A673 (cell line): Measurements from ENCODE around the gene SUSD1. TPM values are rescaled to one million over a fixed set of nuclear protein-coding genes. Genes with fewer than 3 reads are reported as not detected.

Source experiments
- BruUV-seq: library from RNA; stranded (reverse); fragments of 400-500 nt; replicated peaks from 2 replicates; lab custom pipeline; 2021; lab: Mats Ljungman, UMichigan
- CTCF ChIA-PET: fragments of 300-600 bp; sonication (Branson Sonifier 250); formaldehyde crosslinking; loops from one replicate; lab custom pipeline; 2022; ENCODE audit warnings: antibody characterized with exemption; lab: Charles Lee
- POLR2A ChIA-PET: fragments of 300-600 bp; sonication (Branson Sonifier 250); formaldehyde crosslinking; loops from one replicate; lab custom pipeline; 2022; ENCODE audit warnings: antibody characterized with exemption; ENCODE audit not compliant: low non-redundant PET; lab: Charles Lee
- DNase-seq: peaks from one replicate; pipeline ENCODE4 v3.0.0-alpha.2; 2015; ENCODE audit warnings: low spot score
- H3K27ac ChIP-seq: fragments of 200-600 bp; sonication (generic); 2 replicates; pipeline ENCODE4 v1.5.1; 2016; ENCODE audit warnings: mixed run types, low read depth, mild to moderate bottlenecking, mixed read lengths, antibody characterized with exemption, low read length; ENCODE audit not compliant: poor library complexity, severe bottlenecking
- H3K27me3 ChIP-seq: fragments of 200-600 bp; sonication (generic); replicated peaks from 2 replicates; pipeline ENCODE4 v1.6.1; 2017; ENCODE audit warnings: mixed run types, low read depth, mild to moderate bottlenecking, mixed read lengths, antibody characterized with exemption, low read length; ENCODE audit not compliant: insufficient read depth, poor library complexity
- H3K36me3 ChIP-seq: fragments of 200-600 bp; sonication (generic); 2 replicates; pipeline ENCODE4 v1.6.1; 2016; ENCODE audit warnings: mixed run types, mild to moderate bottlenecking, mixed read lengths, antibody characterized with exemption, low read length; ENCODE audit not compliant: insufficient read depth, poor library complexity, severe bottlenecking
- H3K4me1 ChIP-seq: fragments of 200-600 bp; sonication (generic); 2 replicates; pipeline ENCODE4 v1.6.1; 2017; ENCODE audit warnings: mixed run types, mild to moderate bottlenecking, mixed read lengths, antibody characterized with exemption, low read length; ENCODE audit not compliant: insufficient read depth, poor library complexity, severe bottlenecking
- H3K4me3 ChIP-seq: fragments of 200-600 bp; sonication (generic); 2 replicates; pipeline ENCODE4 v1.5.1; 2016; ENCODE audit warnings: low read depth, mixed run types, mild to moderate bottlenecking, mixed read lengths, low read length; ENCODE audit not compliant: poor library complexity, severe bottlenecking
- H3K9me3 ChIP-seq: fragments of 200-600 bp; sonication (generic); 2 replicates; pipeline ENCODE4 v1.6.1; 2016; ENCODE audit warnings: mixed run types, low read depth, mild to moderate bottlenecking, mixed read lengths, antibody characterized with exemption, low read length; ENCODE audit not compliant: poor library complexity, severe bottlenecking
- CTCF ChIP-seq: fragments of 300-800, 200-600 bp; sonication (generic); conservative IDR thresholded peaks from 2 replicates; pipeline ENCODE4 v1.5.1; 2017; ENCODE audit warnings: low read depth, mild to moderate bottlenecking, antibody characterized with exemption, low read length, moderate library complexity, mixed read lengths
- EZH2 ChIP-seq: fragments of 200-600 bp; sonication (generic); IDR thresholded peaks from 2 replicates; pipeline ENCODE4 v1.6.1; 2017; ENCODE audit warnings: borderline replicate concordance, low read depth, mild to moderate bottlenecking, mixed read lengths, antibody characterized with exemption, low read length; ENCODE audit not compliant: poor library complexity, severe bottlenecking
- intact Hi-C: fragments of 100-400 bp; cut with micrococcal nuclease; formaldehyde crosslinking; loops from one replicate; pipeline ENCODE4 v1.10.0; 2022; ENCODE audit not compliant: unreplicated experiment
- total RNA-seq: library from RNA; stranded (reverse); gene quantifications from 2 replicates; pipeline ENCODE4 v1.2.3, GENCODE V29; 2021

SUSD1 gene
- total RNA-seq, 1 experiment from 2014 or later, result 14.9 TPM

- intact Hi-C loops, result no loop called here
- Histone ChIP-seq H3K27ac (no peak overlapping the region), H3K36me3 (no peaks in the 10 kb centered on the region), H3K27me3 (no peaks in the 10 kb centered on the region), H3K4me3 (no peak overlapping the region), H3K9me3 (no peaks in the 10 kb centered on the region), H3K4me1 (no peaks in the 10 kb centered on the region)
- no TSS peak for BruUV-seq
- TF ChIP-seq CTCF (no peak), EZH2 (no peak)
- ChIA-PET POLR2A (no interaction called here), CTCF (no interaction called here)
- DNase-seq, result no peak
Observed at GRCh38 chr9:112145886-112146285, 29.2 kb downstream of the SUSD1 start.

- H3K4me3 ChIP-seq, result no peak overlapping the region
- no peak overlapping the region for H3K27ac ChIP-seq
- TF ChIP-seq CTCF, result no peak
- TF ChIP-seq EZH2, result no peak
- CTCF ChIA-PET, result no interaction called here
- no peak for DNase-seq
- H3K36me3 ChIP-seq, result no peaks in the 10 kb centered on the region
- POLR2A ChIA-PET, result no interaction called here
- no peaks in the 10 kb centered on the region for H3K9me3 ChIP-seq
- H3K27me3 ChIP-seq, result no peaks in the 10 kb centered on the region
- no TSS peak for BruUV-seq
- H3K4me1 ChIP-seq, result no peaks in the 10 kb centered on the region
- intact Hi-C loops, result no loop called here
Observed at GRCh38 chr9:112144807-112145206, 30.3 kb downstream of the SUSD1 start.

GRCh38 chr9:112142420-112142819 lies 32.7 kb downstream of the SUSD1 start:
- POLR2A ChIA-PET, result no interaction called here
- CTCF ChIA-PET, result interaction anchor here (0.6 kb wide), 1 partner anchor 137 kb away, joined by 3 read pairs; no protein-coding TSS in a partner anchor
- no peaks in the 10 kb centered on the region for H3K4me1 ChIP-seq
- H3K4me3 ChIP-seq, result no peak overlapping the region
- no peak overlapping the region for H3K27ac ChIP-seq
- intact Hi-C loops, result no loop called here
- no peak for DNase-seq
- no peaks in the 10 kb centered on the region for H3K36me3 ChIP-seq
- TF ChIP-seq CTCF, result no peak
- no peak for TF ChIP-seq EZH2
- no peaks in the 10 kb centered on the region for H3K9me3 ChIP-seq
- no TSS peak for BruUV-seq
- no peaks in the 10 kb centered on the region for H3K27me3 ChIP-seq
